Fibroblast of the aortic adventitia (primary cell): ENCODE measurements around the gene ZSWIM1. TPM values are rescaled to one million over a fixed set of nuclear protein-coding genes. Genes with fewer than 3 reads are reported as not detected.

ENCODE experiments used
- DNase-seq: peaks from one replicate; pipeline ENCODE4 v3.0.0-alpha.2; 2010; ENCODE audit warnings: low read depth
- H3K4me3 ChIP-seq: 2 replicates; pipeline ENCODE4 v1.5.1; 2011; ENCODE audit warnings: low read depth, mild to moderate bottlenecking, control low read depth, low read length, moderate library complexity
- CTCF ChIP-seq: IDR thresholded peaks from 2 replicates; pipeline ENCODE4 v1.5.1; 2011; ENCODE audit warnings: mild to moderate bottlenecking, low read length, control low read depth, inconsistent platforms; ENCODE audit not compliant: insufficient read depth
- total RNA-seq: library from RNA; depleted of rRNA; stranded (reverse); fragments of >200 nt; gene quantifications from 2 replicates; pipeline ENCODE4 v1.2.3, GENCODE V29; 2012; ENCODE audit warnings: low replicate concordance

ZSWIM1 gene
- total RNA-seq, 1 donor, result 15.1 TPM

- no peak for DNase-seq
- no peak for TF ChIP-seq CTCF
- H3K4me3 ChIP-seq, result no peak overlapping the region
Observed at GRCh38 chr20:45845452-45845851, 35.6 kb upstream of the ZSWIM1 start.

- TF ChIP-seq CTCF, result no peak
- no peak overlapping the region for H3K4me3 ChIP-seq
- no peak for DNase-seq
Observed at GRCh38 chr20:45848421-45848820, 32.6 kb upstream of the ZSWIM1 start.

GRCh38 chr20:45848969-45849582 lies 32.0 kb upstream of the ZSWIM1 start:
- DNase-seq, result no peak
- no peak overlapping the region for H3K4me3 ChIP-seq
- TF ChIP-seq CTCF, result no peak

DNA sequence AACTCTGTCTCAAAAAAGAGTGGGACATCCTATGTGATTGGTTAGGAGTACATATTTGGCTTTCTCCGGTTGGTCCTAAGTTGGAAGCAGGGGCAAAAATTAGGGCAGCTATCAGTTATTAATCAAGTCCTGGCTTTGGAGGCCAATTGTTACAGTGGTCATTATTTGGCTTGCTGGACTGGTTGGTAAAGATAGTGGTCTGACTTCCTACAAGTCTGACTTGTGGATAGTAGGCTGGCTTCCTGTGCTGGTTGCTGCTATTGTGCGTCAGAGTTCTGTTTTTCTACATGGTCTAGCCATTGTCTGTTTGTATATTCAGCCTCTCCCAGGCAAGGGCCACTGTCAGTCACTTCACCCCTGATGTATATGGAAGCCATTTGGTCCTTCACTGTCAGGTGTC lies 30.8 kb upstream of the ZSWIM1 start:
- no peak overlapping the region for H3K4me3 ChIP-seq
- DNase-seq, result no peak
- no peak for TF ChIP-seq CTCF

DNA sequence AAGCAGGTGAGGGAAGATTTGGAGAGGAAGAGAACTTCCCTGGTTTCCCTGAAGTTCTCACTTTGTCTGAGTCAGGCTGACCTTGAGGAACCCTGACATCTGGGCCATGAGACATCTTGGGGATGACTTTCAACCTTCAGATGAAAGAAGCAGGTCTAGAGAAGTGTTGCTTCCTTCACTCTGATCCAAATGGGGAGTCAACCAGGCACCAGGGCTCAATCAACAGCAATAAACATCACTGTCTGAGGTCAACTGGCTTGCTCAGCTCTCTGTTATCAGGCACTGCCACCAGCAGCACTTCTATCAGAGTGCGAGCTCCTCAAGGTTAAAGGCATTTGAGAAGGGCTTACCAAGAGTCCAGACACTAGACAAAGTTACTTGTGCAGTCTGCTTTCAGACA lies 30.1 kb upstream of the ZSWIM1 start:
- DNase-seq, result no peak
- no peak overlapping the region for H3K4me3 ChIP-seq
- no peak for TF ChIP-seq CTCF

GRCh38 chr20:45851501-45851900 lies 29.5 kb upstream of the ZSWIM1 start:
- no peak overlapping the region for H3K4me3 ChIP-seq
- no peak for DNase-seq
- TF ChIP-seq CTCF, result no peak

DNA sequence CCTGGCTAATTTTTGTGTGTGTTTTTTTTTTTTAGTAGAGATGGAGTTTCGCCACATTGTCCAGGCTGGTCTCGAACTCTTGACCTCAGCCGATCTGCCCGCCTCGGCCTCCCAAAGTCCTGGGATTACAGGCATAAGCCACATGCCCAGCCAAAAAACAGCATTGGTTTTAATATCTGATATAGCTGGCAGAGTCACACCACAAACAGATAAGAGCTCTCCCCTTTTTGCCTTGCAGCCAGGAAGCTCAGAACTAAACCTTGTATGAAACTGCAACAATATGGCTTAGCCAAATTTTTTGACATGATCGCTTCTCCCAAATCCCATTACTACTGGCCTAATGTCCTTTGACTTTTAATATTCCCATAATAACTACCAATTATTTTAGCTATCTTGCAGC lies 28.7 kb upstream of the ZSWIM1 start:
- DNase-seq, result no peak
- no peak overlapping the region for H3K4me3 ChIP-seq
- TF ChIP-seq CTCF, result no peak
